Stimulated activated CD8-positive, alpha-beta memory T cell treated with anti-CD3 and anti-CD28 coated beads, Interleukin-7, amount 100 ng/mL, for 48 hours (primary cell): ENCODE data around the gene RASEF.
"Not testable (repeated sequence)": the region's sequence is repeated elsewhere in the genome, so short reads cannot be mapped to it uniquely, and the experiment has no call there.

ENCODE experiments used
- DNase-seq, 2 donors: peaks; one replicate each; pipeline ENCODE4 v3.0.0-alpha.2; 2020; ENCODE audit warnings: low read depth in 1 of 2; ENCODE audit errors: extremely low read depth in 1 of 2

Gene RASEF

GRCh38 chr9:82981552-82981951, 81.4 kb downstream of the RASEF start:
- no peak for DNase-seq

GRCh38 chr9:82975176-82975575, 87.8 kb downstream of the RASEF start:
- DNase-seq: no peak

GRCh38 chr9:82972446-82972845, 90.5 kb downstream of the RASEF start:
- no peak for DNase-seq

GRCh38 chr9:82970359-82970758, 92.6 kb downstream of the RASEF start:
- no peak for DNase-seq

GRCh38 chr9:82969291-82969690, 93.7 kb downstream of the RASEF start:
- DNase-seq: no peak

GRCh38 chr9:82968816-82969215, 94.1 kb downstream of the RASEF start:
- DNase-seq: no peak

- DNase-seq: no peak
Measured at GRCh38 chr9:82968388-82968787, 94.6 kb downstream of the RASEF start.

- peak; percentile 1 to 20 for DNase-seq
Measured at GRCh38 chr9:82961504-82962125, 101.3 kb downstream of the RASEF start.

GRCh38 chr9:82957529-82958379, 105.2 kb downstream of the RASEF start:
- no peak for DNase-seq

GRCh38 chr9:82949203-82949602, 113.7 kb downstream of the RASEF start:
- DNase-seq: no peak

- DNase-seq: no peak
Measured at GRCh38 chr9:82940376-82940775, 122.6 kb downstream of the RASEF start.

- no peak for DNase-seq
Measured at GRCh38 chr9:82939451-82939850, 123.5 kb downstream of the RASEF start.

- DNase-seq: no peak
Measured at GRCh38 chr9:82938426-82939218, 124.3 kb downstream of the RASEF start.

GRCh38 chr9:82936561-82936960, 126.4 kb downstream of the RASEF start:
- not testable (repeated sequence) for DNase-seq

- no peak for DNase-seq
Measured at GRCh38 chr9:82934949-82935348, 128.0 kb downstream of the RASEF start.

- DNase-seq: not testable (repeated sequence)
Measured at GRCh38 chr9:82934025-82934424, 128.9 kb downstream of the RASEF start.

GRCh38 chr9:82930116-82930515, 132.8 kb downstream of the RASEF start:
- DNase-seq: no peak
